Measurements from ENCODE around the gene ZDHHC14. TPM values are rescaled to one million over a fixed set of nuclear protein-coding genes. Genes with fewer than 3 reads are reported as not detected.
A peak's percentile ranks its signal among the peaks of the same experiment; 100 is the strongest.

The ZDHHC14 gene
- polyA plus RNA-seq, 6 donors from 2014 or later = 1.7 to 10.5 (median 4.1) TPM

- H3K27me3 Mint-ChIP-seq = peaks cover 18 to 34% (median 19%) of the 10 kb centered on the region in 3 donors
- H3K36me3 Mint-ChIP-seq = peaks cover 16 to 19% of the 10 kb centered on the region in 2 donors
- H3K27ac Mint-ChIP-seq = no peak overlapping the region
- DNase-seq (no peak), ATAC-seq (ENCODE audit: low read depth in 2 of 2) (no peak)
- H3K4me3 Mint-ChIP-seq = no peak overlapping the region
- peaks cover 0 to 5% (median 0%) of the 10 kb centered on the region in 3 donors for H3K4me1 Mint-ChIP-seq
- H3K9me3 Mint-ChIP-seq = peaks cover 7 to 25% (median 12%) of the 10 kb centered on the region in 7 donors
These were observed 340.8 kb downstream of the ZDHHC14 start for GRCh38 chr6:157721830-157722229.

GRCh38 chr6:157723376-157723775 is 342.4 kb downstream of the ZDHHC14 start:
- Mint-ChIP-seq H3K27me3 (peaks cover 10 to 24% (median 19%) of the 10 kb centered on the region in 3 donors), H3K36me3 (peaks cover 16 to 19% of the 10 kb centered on the region in 2 donors), H3K9me3 (peaks cover 7 to 25% (median 12%) of the 10 kb centered on the region in 7 donors), H3K4me1 (peaks cover 0 to 5% (median 0%) of the 10 kb centered on the region in 3 donors), H3K27ac (no peak overlapping the region), H3K4me3 (no peak overlapping the region)
- no peak for ATAC-seq (ENCODE audit: low read depth in 2 of 2)
- DNase-seq = no peak

- peaks cover 10 to 19% (median 15%) of the 10 kb centered on the region in 3 donors for H3K27me3 Mint-ChIP-seq
- H3K27ac Mint-ChIP-seq = peak overlapping the region in 1 of 6 donors; percentile 18
- peaks cover 16 to 19% of the 10 kb centered on the region in 2 donors for H3K36me3 Mint-ChIP-seq
- H3K9me3 Mint-ChIP-seq = peaks cover 7 to 25% (median 12%) of the 10 kb centered on the region in 7 donors
- no peak overlapping the region for H3K4me3 Mint-ChIP-seq
- ATAC-seq (ENCODE audit: low read depth in 2 of 2) (no peak), DNase-seq (no peak)
- no peaks in the 10 kb centered on the region for H3K4me1 Mint-ChIP-seq
These were observed 343.3 kb downstream of the ZDHHC14 start for GRCh38 chr6:157724138-157724820.

GRCh38 chr6:157724960-157725741 is 344.2 kb downstream of the ZDHHC14 start:
- peaks cover 7 to 25% (median 12%) of the 10 kb centered on the region in 7 donors for H3K9me3 Mint-ChIP-seq
- H3K36me3 Mint-ChIP-seq = peaks cover 16 to 19% of the 10 kb centered on the region in 2 donors
- DNase-seq (no peak), ATAC-seq (ENCODE audit: low read depth in 2 of 2) (no peak)
- H3K27me3 Mint-ChIP-seq = peaks cover 5 to 19% (median 6%) of the 10 kb centered on the region in 3 donors
- no peaks in the 10 kb centered on the region for H3K4me1 Mint-ChIP-seq
- no peak overlapping the region for H3K4me3 Mint-ChIP-seq
- no peak overlapping the region for H3K27ac Mint-ChIP-seq

GRCh38 chr6:157725836-157726235 is 344.8 kb downstream of the ZDHHC14 start:
- H3K27me3 Mint-ChIP-seq = peaks cover 5 to 19% (median 6%) of the 10 kb centered on the region in 3 donors
- no peak overlapping the region for H3K27ac Mint-ChIP-seq

GRCh38 chr6:157726892-157727628 is 346.1 kb downstream of the ZDHHC14 start:
- Mint-ChIP-seq H3K36me3 (peaks cover 16 to 19% of the 10 kb centered on the region in 2 donors), H3K27ac (peak overlapping the region in 1 of 6 donors; percentile 19), H3K27me3 (peaks cover 0 to 19% (median 0%) of the 10 kb centered on the region in 3 donors), H3K4me3 (no peak overlapping the region), H3K9me3 (peaks cover 7 to 25% (median 12%) of the 10 kb centered on the region in 7 donors), H3K4me1 (no peaks in the 10 kb centered on the region)
- DNase-seq (no peak), ATAC-seq (ENCODE audit: low read depth in 2 of 2) (no peak)

More at GRCh38 chr6:157725836-157726235, 344.8 kb downstream of the ZDHHC14 start:
- DNase-seq (no peak), ATAC-seq (ENCODE audit: low read depth in 2 of 2) (no peak)
- Mint-ChIP-seq H3K4me1 (no peaks in the 10 kb centered on the region), H3K9me3 (peaks cover 7 to 25% (median 12%) of the 10 kb centered on the region in 7 donors), H3K36me3 (peaks cover 16 to 19% of the 10 kb centered on the region in 2 donors), H3K4me3 (no peak overlapping the region)

Other genes with a start within 250 kb of the ZDHHC14 start
- gene TMEM242, start 57.7 kb upstream of the ZDHHC14 start, polyA plus RNA-seq (ENCODE audit: low read depth in 6 of 6) = 10 to 100 TPM in 4 of 6 donors, 1 to 10 TPM in 2; 9.3 to 18.6 (median 11.2) TPM